HCT116 (cell line): ENCODE data around the gene TRERF1.

ENCODE experiments used
- CEBPB ChIP-seq: IDR thresholded peaks from 2 replicates; pipeline ENCODE4 v1.6.1; 2012; ENCODE audit warnings: low read depth
- CTCF ChIP-seq, 3 experiments: fragments of 200-600 bp in 1 of 3; sonication (generic) in 1 of 3; IDR thresholded peaks in 2 of 3; conservative IDR thresholded peaks in 1 of 3; 2 replicates each; pipeline ENCODE4 v1.5.1; 2012 to 2017; ENCODE audit warnings: low read depth in 2 of 3, low read length in 2 of 3, antibody characterized with exemption in 1 of 3, borderline replicate concordance in 1 of 3, control low read depth in 1 of 3, mild to moderate bottlenecking in 1 of 3, mixed read lengths in 1 of 3, mixed run types in 1 of 3, moderate library complexity in 1 of 3; ENCODE audit not compliant: insufficient read depth in 1 of 3
- EGR1 ChIP-seq: IDR thresholded peaks from 2 replicates; pipeline ENCODE4 v1.6.1; 2012; ENCODE audit warnings: low read depth
- EZH2 ChIP-seq: fragments of 200-600 bp; sonication (generic); IDR thresholded peaks from 2 replicates; pipeline ENCODE4 v1.6.1; 2017; ENCODE audit warnings: antibody characterized with exemption, mixed run types
- MAX ChIP-seq: IDR thresholded peaks from 2 replicates; pipeline ENCODE4 v1.6.1; 2012
- POLR2AphosphoS5 ChIP-seq: IDR thresholded peaks from 2 replicates; pipeline ENCODE4 v1.6.1; 2011; ENCODE audit warnings: mild to moderate bottlenecking, low read depth, low read length, moderate library complexity
- SIN3A ChIP-seq: IDR thresholded peaks from 2 replicates; pipeline ENCODE4 v1.6.1; 2012; ENCODE audit warnings: low read depth
- SP1 ChIP-seq: IDR thresholded peaks from 2 replicates; pipeline ENCODE4 v1.6.1; 2012; ENCODE audit warnings: low read depth
- ZBTB33 ChIP-seq: IDR thresholded peaks from 2 replicates; pipeline ENCODE4 v1.6.1; 2011; ENCODE audit warnings: mild to moderate bottlenecking, low read length, moderate library complexity; ENCODE audit not compliant: insufficient replicate concordance; ENCODE audit errors: extremely low read depth
- ZNF274 ChIP-seq: fragments of 200-500 bp; sonication (Bioruptor generic); IDR thresholded peaks from 2 replicates; pipeline ENCODE4 v1.6.1; 2014; ENCODE audit warnings: mild to moderate bottlenecking, low read depth, low read length, inconsistent platforms

- TF ChIP-seq SIN3A, result no peak
- TF ChIP-seq ZBTB33, result no peak
- no peak for TF ChIP-seq EZH2
- no peak for TF ChIP-seq CTCF (IDR thresholded peaks at IDR 0.05 in 2 of 3, conservative IDR thresholded peaks at IDR 0.05 in 1 of 3; ENCODE audit: borderline replicate concordance in 1 of 3, insufficient read depth in 1 of 3, low read depth in 2 of 3, low read length in 2 of 3)
- no peak for TF ChIP-seq MAX
- TF ChIP-seq POLR2AphosphoS5, result no peak
- TF ChIP-seq ZNF274, result no peak
- no peak for TF ChIP-seq EGR1
- no peak for TF ChIP-seq SP1
- no peak for TF ChIP-seq CEBPB
These were observed 33.0 kb downstream of the TRERF1 start for GRCh38 chr6:42418724-42419123.
